Retinal pigment epithelial cell (primary cell): Measurements from ENCODE around the gene ISX.

Source experiments
- DNase-seq: peaks from one replicate; pipeline ENCODE4 v3.0.0-alpha.2; 2010; ENCODE audit warnings: low read depth
- H3K4me3 ChIP-seq: 2 replicates; pipeline ENCODE4 v1.5.1; 2011; ENCODE audit warnings: mild to moderate bottlenecking, low read length, control low read depth, moderate library complexity
- CTCF ChIP-seq: conservative IDR thresholded peaks from 2 replicates; pipeline ENCODE4 v1.5.1; 2011; ENCODE audit warnings: low read depth, low read length, control low read depth, inconsistent platforms

Gene ISX

DNA sequence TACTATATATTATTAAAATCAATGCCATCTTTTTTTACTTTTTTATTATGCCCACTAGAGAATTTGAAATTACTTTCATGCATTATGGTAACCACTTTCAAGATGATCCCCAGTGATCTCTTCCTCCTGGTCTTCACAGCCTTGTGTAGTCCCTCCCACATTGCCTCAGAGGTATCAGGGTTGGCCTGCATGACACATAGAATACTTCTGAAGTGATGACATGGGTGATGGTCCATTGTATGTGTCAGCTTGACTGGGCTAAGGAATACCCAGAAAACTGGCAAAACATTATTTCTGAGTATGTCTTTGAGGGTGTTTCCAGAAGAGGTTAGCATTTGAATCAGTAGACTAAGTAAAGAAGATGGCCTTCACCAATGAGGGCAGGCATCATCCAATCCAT is 14.2 kb upstream of the ISX start:
- DNase-seq = no peak
- H3K4me3 ChIP-seq = no peak overlapping the region
- no peak for TF ChIP-seq CTCF

DNA sequence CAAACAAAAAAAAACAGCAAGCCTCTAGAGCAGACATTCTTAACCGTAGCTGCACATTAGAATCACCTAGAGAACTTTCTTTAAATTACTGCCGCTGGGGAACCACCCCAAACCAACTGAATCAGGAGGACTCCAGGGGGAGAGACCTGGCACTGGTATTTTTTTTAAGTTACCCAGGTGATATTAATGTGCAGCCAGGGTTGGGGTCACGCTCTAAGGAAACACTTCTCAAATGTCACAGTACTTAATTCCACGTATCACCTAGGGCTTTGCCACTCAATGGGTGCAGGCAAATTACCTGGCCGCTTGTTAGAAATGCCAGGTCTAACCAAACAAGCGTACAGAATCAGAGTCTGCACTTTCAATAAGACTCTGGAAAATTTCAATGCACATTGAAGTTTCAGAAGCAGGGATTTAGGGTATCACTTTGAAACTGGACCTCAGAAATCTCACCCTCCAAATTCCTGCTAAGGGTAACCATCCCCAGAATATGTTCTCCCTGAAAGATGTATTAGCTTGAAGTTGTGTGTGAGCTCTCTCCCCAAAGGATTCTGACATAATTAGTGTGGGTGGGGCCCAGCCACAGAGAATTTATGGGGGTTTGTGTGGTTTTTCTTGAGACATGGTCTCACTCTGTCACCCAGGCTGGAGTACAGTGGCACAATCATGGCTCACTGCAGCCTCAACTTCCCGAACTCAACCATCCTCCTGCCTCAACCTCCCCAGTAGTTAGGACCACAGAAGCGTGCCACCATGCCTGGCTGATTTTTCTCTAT is 12.7 kb upstream of the ISX start:
- no peak for TF ChIP-seq CTCF
- H3K4me3 ChIP-seq = no peak overlapping the region
- no peak for DNase-seq

GRCh38 chr22:35054064-35054463 is 11.9 kb upstream of the ISX start:
- H3K4me3 ChIP-seq = no peak overlapping the region
- no peak for DNase-seq
- no peak for TF ChIP-seq CTCF

DNA sequence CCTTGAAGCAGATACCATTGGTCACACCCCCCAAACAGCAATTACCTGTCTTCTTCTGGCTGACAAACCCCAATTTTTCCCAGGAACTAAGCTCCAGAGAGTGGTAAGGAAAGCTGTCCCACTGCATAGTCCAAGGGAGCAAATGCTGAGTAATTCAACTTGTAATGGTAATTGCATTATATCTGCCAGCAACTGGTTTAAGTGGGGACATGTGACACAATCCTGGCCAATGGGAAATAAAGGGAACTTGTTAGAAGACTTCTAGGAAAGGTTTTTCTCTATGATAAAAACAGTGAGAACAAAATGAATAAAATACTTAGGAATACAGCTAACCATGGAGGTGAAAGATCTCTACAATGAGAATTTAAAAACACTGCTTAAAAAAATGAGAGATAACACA is 9.5 kb upstream of the ISX start:
- H3K4me3 ChIP-seq = no peak overlapping the region
- no peak for DNase-seq
- TF ChIP-seq CTCF = no peak

- TF ChIP-seq CTCF = no peak
- H3K4me3 ChIP-seq = no peak overlapping the region
- no peak for DNase-seq
Measured at GRCh38 chr22:35057155-35057554, 8.8 kb upstream of the ISX start.

- DNase-seq = no peak
- no peak overlapping the region for H3K4me3 ChIP-seq
- no peak for TF ChIP-seq CTCF
Measured at GRCh38 chr22:35059632-35060031, 6.3 kb upstream of the ISX start.

- no peak for DNase-seq
- no peak for TF ChIP-seq CTCF
- no peak overlapping the region for H3K4me3 ChIP-seq
Measured at GRCh38 chr22:35064664-35065063, 1.3 kb upstream of the ISX start.
